AG04449 (cell line): ENCODE data around the gene KCNH1.

Experiments used
- CTCF ChIA-PET: fragments of 350-600 bp; formaldehyde crosslinking; extraction: SDS; loops from one replicate; lab custom pipeline; 2021; ENCODE audit warnings: antibody characterized with exemption; lab: Yijun Ruan, JAX
- POLR2A ChIA-PET: fragments of 400-600, 350-600 bp; formaldehyde crosslinking; extraction: SDS; loops from one replicate; lab custom pipeline; 2020; ENCODE audit warnings: antibody characterized with exemption, inconsistent platforms; lab: Yijun Ruan, JAX
- DNase-seq: peaks from one replicate; pipeline ENCODE4 v3.0.0-alpha.2; 2010; ENCODE audit warnings: low read depth, low spot score
- H3K4me3 ChIP-seq: 2 replicates; pipeline ENCODE4 v1.5.1; 2011; ENCODE audit warnings: low read depth, mild to moderate bottlenecking, control low read depth, low read length
- TF ChIP-seq, protein P1 (sequence below): IDR thresholded peaks from one replicate; pipeline ENCODE4 v1.5.1; 2011; ENCODE audit warnings: mild to moderate bottlenecking, moderate library complexity, low read length, control low read depth, inconsistent platforms; ENCODE audit not compliant: insufficient read depth; ENCODE audit errors: missing control alignments

Gene KCNH1

DNA sequence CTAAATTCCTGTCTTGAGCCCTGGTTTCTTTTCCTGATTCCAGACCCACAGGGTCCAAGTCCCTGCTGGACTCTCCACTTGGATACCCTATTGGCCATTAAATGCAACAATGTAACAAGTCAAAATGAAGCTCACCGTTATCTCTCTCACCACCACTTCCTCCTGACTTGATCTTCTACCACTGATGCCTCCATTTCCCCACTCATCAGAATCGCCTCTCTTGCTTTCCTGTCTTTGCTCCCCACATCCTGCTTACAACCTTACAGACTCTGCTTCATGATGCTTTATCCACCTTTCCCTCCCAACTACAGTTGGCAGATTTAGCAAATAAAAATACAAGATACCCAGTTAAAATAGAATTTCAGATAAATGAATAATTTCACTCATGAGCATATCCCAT, 343.8 kb downstream of the KCNH1 start:
- H3K4me3 ChIP-seq: no peak overlapping the region
- CTCF ChIA-PET: no interaction called here
- no peak for DNase-seq
- POLR2A ChIA-PET: no interaction called here
- TF ChIP-seq, protein P1, sequence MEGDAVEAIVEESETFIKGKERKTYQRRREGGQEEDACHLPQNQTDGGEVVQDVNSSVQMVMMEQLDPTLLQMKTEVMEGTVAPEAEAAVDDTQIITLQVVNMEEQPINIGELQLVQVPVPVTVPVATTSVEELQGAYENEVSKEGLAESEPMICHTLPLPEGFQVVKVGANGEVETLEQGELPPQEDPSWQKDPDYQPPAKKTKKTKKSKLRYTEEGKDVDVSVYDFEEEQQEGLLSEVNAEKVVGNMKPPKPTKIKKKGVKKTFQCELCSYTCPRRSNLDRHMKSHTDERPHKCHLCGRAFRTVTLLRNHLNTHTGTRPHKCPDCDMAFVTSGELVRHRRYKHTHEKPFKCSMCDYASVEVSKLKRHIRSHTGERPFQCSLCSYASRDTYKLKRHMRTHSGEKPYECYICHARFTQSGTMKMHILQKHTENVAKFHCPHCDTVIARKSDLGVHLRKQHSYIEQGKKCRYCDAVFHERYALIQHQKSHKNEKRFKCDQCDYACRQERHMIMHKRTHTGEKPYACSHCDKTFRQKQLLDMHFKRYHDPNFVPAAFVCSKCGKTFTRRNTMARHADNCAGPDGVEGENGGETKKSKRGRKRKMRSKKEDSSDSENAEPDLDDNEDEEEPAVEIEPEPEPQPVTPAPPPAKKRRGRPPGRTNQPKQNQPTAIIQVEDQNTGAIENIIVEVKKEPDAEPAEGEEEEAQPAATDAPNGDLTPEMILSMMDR: no peak

DNA sequence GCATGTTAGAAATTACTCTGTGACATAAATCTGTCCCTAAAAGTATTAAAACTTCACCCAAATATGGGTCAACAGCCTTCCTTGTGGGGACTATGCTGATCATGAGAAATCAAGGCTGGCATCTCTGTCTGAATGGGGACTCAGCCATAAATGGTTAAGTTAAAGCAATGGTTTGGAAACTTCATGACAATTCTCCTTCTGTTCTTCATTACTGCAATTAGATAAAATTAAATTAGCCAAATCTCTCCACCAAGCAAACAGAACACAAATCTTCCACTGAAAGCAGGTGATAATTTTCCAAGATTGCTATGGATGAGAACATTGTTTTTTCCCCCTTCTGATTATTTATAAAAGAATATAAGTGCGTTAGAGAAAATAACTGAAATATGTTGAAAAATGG, 346.1 kb downstream of the KCNH1 start:
- TF ChIP-seq, protein P1: no peak
- no peak overlapping the region for H3K4me3 ChIP-seq
- POLR2A ChIA-PET: no interaction called here
- CTCF ChIA-PET: interaction anchor here (1.6 kb wide), 1 partner anchor 347 kb away, joined by 4 read pairs; no protein-coding TSS in a partner anchor
- DNase-seq: no peak

DNA sequence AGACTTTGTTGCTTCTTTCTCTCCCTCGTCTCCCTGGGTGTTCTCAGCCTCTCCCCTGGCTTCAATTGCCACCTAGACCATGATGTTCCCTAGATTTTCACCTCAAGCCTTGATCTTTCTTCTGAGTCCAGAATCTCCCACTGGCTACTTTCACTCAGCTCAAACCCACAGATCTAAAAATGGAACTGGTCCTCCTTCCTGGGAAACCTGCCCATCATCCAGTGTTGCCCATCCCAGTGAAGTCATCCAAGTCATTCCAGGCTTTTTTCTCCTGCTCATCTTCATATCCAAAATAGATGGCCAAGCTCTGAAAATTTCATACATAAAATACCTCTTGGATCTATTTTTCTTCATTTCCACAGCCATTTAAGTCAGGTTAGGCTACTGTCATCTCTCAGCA, 347.4 kb downstream of the KCNH1 start:
- POLR2A ChIA-PET: no interaction called here

DNA sequence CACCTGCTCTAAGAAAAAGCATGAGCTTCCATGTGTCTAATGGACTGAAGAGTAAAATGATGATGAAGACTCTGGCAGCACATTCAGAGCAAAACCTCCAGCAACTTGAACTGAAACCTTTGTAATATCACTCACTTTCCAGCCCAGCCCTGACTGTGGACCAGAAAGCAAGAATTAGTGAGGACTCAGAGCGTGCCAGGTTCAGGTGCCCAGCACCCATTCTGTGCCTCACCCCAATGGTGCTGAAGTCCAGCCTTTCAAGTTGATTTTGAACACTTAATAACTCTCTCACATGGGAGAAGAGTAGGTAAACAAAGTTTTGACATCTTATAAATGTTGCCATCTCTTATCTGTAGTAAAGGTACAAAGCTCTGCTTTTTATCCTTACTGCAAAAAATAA, 350.0 kb downstream of the KCNH1 start:
- TF ChIP-seq, protein P1: no peak
- ChIA-PET POLR2A (no interaction called here), CTCF (no interaction called here)
- no peak overlapping the region for H3K4me3 ChIP-seq
- no peak for DNase-seq

More for the DNA sequence above, 347.4 kb downstream of the KCNH1 start:
- CTCF ChIA-PET: interaction anchor here (0.6 kb wide), 1 partner anchor 338 kb away, joined by 3 read pairs; no protein-coding TSS in a partner anchor
- H3K4me3 ChIP-seq: no peak overlapping the region
- TF ChIP-seq, protein P1: no peak
- no peak for DNase-seq

DNA sequence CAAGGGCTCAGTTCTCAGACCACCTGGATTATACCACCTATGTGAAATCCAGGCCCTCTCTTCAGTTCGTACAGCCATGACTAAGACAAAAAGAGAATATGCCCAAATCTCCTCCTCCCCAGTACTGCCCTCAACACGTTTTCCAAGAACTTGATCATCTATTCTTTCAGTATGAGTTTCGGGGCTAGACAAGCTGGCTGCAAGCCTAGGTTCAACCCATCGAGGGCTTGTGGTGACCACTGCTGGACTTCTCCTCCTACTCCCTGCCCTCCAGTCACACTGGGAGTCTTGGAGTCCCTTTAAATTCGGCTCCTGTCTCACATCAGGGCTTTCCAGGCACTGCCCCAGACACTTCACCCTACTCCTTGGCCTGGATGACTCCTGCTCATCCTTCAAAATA, 352.3 kb downstream of the KCNH1 start:
- ChIA-PET POLR2A (no interaction called here), CTCF (no interaction called here)
- H3K4me3 ChIP-seq: no peak overlapping the region
- DNase-seq: no peak
- TF ChIP-seq, protein P1: no peak

DNA sequence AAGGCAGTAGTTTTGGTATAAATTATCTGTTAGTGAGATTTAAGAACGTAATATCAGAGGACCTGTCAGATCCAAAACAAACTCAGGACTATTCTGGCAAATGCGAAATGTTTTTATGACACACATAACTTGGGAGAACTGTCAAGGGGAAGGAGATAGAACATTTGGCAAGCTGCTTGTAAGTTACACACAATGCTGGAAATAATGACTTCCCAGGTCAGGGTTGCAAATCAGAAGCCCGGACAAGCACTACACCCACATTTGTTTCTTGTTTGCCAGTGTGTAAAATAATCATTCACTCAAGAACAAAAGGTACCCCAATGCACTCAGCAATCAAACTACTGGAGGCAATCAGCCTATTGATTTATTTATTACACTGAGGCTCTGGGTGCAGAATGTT, 354.7 kb downstream of the KCNH1 start:
- ChIA-PET POLR2A (no interaction called here), CTCF (no interaction called here)

More for the DNA sequence above, 354.7 kb downstream of the KCNH1 start:
- no peak overlapping the region for H3K4me3 ChIP-seq
- TF ChIP-seq, protein P1: no peak
- DNase-seq: no peak
